ENCODE measurements around the gene OSBPL6. TPM values are rescaled to one million over a fixed set of nuclear protein-coding genes. Genes with fewer than 3 reads are reported as not detected.

Gene OSBPL6
- total RNA-seq, 1 experiment from 2014 or later, result 2.3 TPM

DNA sequence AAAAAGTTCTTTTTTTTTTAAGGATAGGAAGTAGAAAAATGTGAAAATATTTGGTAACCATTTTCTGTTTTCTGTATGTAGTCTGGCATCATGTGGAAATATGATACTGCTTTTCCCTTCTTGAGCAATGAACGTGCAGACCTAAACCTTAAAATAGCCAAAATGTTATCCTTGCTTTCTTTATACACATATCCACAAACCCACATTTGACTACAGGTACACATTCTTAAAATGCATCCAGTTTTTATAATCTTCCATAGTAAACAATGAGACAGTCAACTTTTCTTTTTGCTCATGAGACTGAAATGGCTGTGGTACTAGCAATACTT is 90.9 kb downstream of the OSBPL6 start:
- H3K27ac Mint-ChIP-seq (ENCODE audit: unreplicated experiment), result no peak overlapping the region
- CTCF ChIA-PET, result interaction anchor here (0.7 kb wide), 1 partner anchor 55 kb away, joined by 3 read pairs; no protein-coding TSS in a partner anchor
- intact Hi-C loops (cut with micrococcal nuclease; ENCODE audit: unreplicated experiment), result no loop called here
- H3K4me1 Mint-ChIP-seq (ENCODE audit: low read depth, unreplicated experiment), result peaks cover 12% of the 10 kb centered on the region
- H3K36me3 Mint-ChIP-seq (ENCODE audit: insufficient read depth, unreplicated experiment), result no peaks in the 10 kb centered on the region
- TF ChIP-seq, protein P1, sequence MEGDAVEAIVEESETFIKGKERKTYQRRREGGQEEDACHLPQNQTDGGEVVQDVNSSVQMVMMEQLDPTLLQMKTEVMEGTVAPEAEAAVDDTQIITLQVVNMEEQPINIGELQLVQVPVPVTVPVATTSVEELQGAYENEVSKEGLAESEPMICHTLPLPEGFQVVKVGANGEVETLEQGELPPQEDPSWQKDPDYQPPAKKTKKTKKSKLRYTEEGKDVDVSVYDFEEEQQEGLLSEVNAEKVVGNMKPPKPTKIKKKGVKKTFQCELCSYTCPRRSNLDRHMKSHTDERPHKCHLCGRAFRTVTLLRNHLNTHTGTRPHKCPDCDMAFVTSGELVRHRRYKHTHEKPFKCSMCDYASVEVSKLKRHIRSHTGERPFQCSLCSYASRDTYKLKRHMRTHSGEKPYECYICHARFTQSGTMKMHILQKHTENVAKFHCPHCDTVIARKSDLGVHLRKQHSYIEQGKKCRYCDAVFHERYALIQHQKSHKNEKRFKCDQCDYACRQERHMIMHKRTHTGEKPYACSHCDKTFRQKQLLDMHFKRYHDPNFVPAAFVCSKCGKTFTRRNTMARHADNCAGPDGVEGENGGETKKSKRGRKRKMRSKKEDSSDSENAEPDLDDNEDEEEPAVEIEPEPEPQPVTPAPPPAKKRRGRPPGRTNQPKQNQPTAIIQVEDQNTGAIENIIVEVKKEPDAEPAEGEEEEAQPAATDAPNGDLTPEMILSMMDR (IDR thresholded peaks at IDR 0.05; ENCODE audit: unreplicated experiment), result no peak
- no TSS peak for BruUV-seq (replicated peaks)
- H3K27me3 Mint-ChIP-seq (ENCODE audit: unreplicated experiment), result no peaks in the 10 kb centered on the region
- no peak for DNase-seq
- no peaks in the 10 kb centered on the region for H3K9me3 Mint-ChIP-seq (ENCODE audit: low read depth, unreplicated experiment)
- no peak overlapping the region for H3K4me3 Mint-ChIP-seq (ENCODE audit: low read depth, unreplicated experiment)

DNA sequence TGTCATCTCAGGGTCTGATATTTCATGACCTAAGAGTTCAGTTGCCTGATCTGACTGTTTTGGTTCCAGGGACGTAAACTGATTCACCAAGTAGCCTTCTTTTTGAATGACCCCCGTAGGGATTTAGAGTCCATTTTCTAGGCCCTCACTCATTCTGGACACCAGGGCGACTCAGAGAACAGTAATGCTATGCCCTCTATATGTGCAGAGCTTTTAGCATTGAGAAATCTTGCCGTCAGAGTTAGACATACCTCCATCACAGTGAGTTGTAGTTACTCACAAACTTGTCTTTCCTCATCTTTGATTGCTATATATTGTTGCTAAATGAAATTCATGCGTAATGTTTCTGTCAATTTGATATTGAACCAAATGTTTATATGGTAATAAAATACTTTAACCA is 92.3 kb downstream of the OSBPL6 start:
- Mint-ChIP-seq H3K4me1 (ENCODE audit: low read depth, unreplicated experiment) (peaks cover 11% of the 10 kb centered on the region), H3K4me3 (ENCODE audit: low read depth, unreplicated experiment) (no peak overlapping the region), H3K27ac (ENCODE audit: unreplicated experiment) (no peak overlapping the region), H3K36me3 (ENCODE audit: insufficient read depth, unreplicated experiment) (no peaks in the 10 kb centered on the region), H3K9me3 (ENCODE audit: low read depth, unreplicated experiment) (no peaks in the 10 kb centered on the region), H3K27me3 (ENCODE audit: unreplicated experiment) (no peaks in the 10 kb centered on the region)
- no peak for DNase-seq
- TF ChIP-seq, protein P1 (IDR thresholded peaks at IDR 0.05; ENCODE audit: unreplicated experiment), result no peak
- intact Hi-C loops (cut with micrococcal nuclease; ENCODE audit: unreplicated experiment), result no loop called here
- CTCF ChIA-PET, result no interaction called here
- no TSS peak for BruUV-seq (replicated peaks)

DNA sequence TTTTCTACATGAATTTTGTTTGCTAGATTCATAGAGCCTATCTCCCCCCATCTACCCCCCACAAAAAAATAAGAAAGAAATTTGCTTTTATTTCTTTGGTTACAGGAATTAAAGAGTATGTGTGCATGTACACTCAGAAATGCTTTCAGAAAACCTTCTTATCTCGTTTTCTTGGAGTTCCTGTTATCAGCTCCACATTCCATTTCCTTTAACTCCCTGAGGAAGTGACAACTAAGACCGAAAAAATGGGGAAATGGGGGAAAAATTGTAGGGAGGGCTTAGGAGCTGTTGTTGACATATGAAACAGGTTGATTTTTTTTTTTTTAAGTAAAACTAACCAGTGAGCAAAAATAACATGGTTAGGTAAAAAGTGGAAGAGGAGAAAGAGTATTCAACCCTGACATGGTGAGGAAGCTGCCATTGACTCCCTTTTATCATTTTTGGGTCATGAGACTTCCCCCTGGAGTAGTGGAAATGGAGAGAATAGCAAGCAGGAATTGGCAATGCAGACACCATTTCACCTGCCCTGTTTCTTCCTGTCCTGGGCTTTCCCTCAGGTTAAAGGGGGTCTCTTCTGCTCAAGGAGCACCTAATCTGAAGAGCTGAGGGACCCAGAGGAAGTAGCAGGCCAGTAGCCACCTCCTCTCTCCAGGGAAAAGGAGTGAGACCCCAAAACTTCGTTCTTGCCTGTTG is 93.5 kb downstream of the OSBPL6 start:
- no peak overlapping the region for H3K27ac Mint-ChIP-seq (ENCODE audit: unreplicated experiment)
- no peaks in the 10 kb centered on the region for H3K27me3 Mint-ChIP-seq (ENCODE audit: unreplicated experiment)
- peaks cover 7% of the 10 kb centered on the region for H3K4me1 Mint-ChIP-seq (ENCODE audit: low read depth, unreplicated experiment)
- CTCF ChIA-PET, result interaction anchor here (0.7 kb wide), 1 partner anchor 143 kb away, joined by 10 read pairs; no protein-coding TSS in a partner anchor
- no TSS peak for BruUV-seq (replicated peaks)
- no peak overlapping the region for H3K4me3 Mint-ChIP-seq (ENCODE audit: low read depth, unreplicated experiment)
- H3K36me3 Mint-ChIP-seq (ENCODE audit: insufficient read depth, unreplicated experiment), result no peaks in the 10 kb centered on the region
- intact Hi-C loops (cut with micrococcal nuclease; ENCODE audit: unreplicated experiment), result no loop called here
- no peak for DNase-seq
- peaks cover 3% of the 10 kb centered on the region for H3K9me3 Mint-ChIP-seq (ENCODE audit: low read depth, unreplicated experiment)
- TF ChIP-seq, protein P1 (IDR thresholded peaks at IDR 0.05; ENCODE audit: unreplicated experiment), result no peak

DNA sequence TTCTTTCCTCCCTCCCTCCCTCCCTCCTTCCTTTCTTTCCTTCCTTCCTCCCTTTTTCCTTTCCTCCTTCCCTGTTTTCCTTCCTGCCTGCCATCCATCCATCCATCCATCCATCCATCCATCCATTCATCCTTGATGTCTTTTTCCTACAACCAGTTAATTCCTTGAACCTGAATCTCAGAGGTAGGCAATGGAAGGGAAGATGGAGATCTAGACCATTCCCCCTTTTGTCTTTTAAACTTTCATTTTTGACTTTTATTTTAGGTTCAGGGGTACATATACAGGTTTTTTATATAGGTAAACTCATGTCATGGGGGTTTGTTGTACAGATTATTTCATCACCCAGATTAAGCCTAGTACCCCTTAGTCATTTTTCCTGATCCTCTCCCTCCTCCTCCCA is 97.4 kb downstream of the OSBPL6 start:
- peaks cover 9% of the 10 kb centered on the region for H3K4me1 Mint-ChIP-seq (ENCODE audit: low read depth, unreplicated experiment)

More for the DNA sequence above, 97.4 kb downstream of the OSBPL6 start:
- TF ChIP-seq, protein P1 (IDR thresholded peaks at IDR 0.05; ENCODE audit: unreplicated experiment), result no peak
- CTCF ChIA-PET, result no interaction called here
- intact Hi-C loops (cut with micrococcal nuclease; ENCODE audit: unreplicated experiment), result no loop called here
- Mint-ChIP-seq H3K27me3 (ENCODE audit: unreplicated experiment) (no peaks in the 10 kb centered on the region), H3K4me3 (ENCODE audit: low read depth, unreplicated experiment) (no peak overlapping the region), H3K36me3 (ENCODE audit: insufficient read depth, unreplicated experiment) (no peaks in the 10 kb centered on the region), H3K9me3 (ENCODE audit: low read depth, unreplicated experiment) (peaks cover 3% of the 10 kb centered on the region), H3K27ac (ENCODE audit: unreplicated experiment) (no peak overlapping the region)
- BruUV-seq (replicated peaks), result no TSS peak
- no peak for DNase-seq

All from Calu3 (cell line).